GM18907 (cell line): ENCODE data around the gene POLL.

Experiments used
- ATAC-seq: cut with Tn5 transposase; IDR thresholded peaks from one replicate; pipeline ENCODE4 v1.9.1; 2021; ENCODE audit warnings: mild to moderate bottlenecking, moderate library complexity; ENCODE audit not compliant: unreplicated experiment

The POLL gene

GRCh38 chr10:101561068-101561915 lies 26.8 kb downstream of the POLL start:
- ATAC-seq = no peak

- no peak for ATAC-seq
Measured at GRCh38 chr10:101560298-101561067, 27.6 kb downstream of the POLL start.

GRCh38 chr10:101559596-101560297 lies 28.3 kb downstream of the POLL start:
- no peak for ATAC-seq

- no peak for ATAC-seq
Measured at GRCh38 chr10:101558671-101559595, 29.1 kb downstream of the POLL start.

GRCh38 chr10:101558204-101558603 lies 29.9 kb downstream of the POLL start:
- ATAC-seq = no peak

GRCh38 chr10:101557541-101557940 lies 30.5 kb downstream of the POLL start:
- ATAC-seq = no peak

- no peak for ATAC-seq
Measured at GRCh38 chr10:101552442-101552841, 35.6 kb downstream of the POLL start.

- ATAC-seq = no peak
Measured at GRCh38 chr10:101550965-101551364, 37.1 kb downstream of the POLL start.

- ATAC-seq = no peak
Measured at GRCh38 chr10:101545898-101546297, 42.2 kb downstream of the POLL start.

GRCh38 chr10:101538446-101538845 lies 49.6 kb downstream of the POLL start:
- ATAC-seq = no peak

GRCh38 chr10:101536800-101537199 lies 51.3 kb downstream of the POLL start:
- ATAC-seq = no peak

GRCh38 chr10:101535949-101536348 lies 52.1 kb downstream of the POLL start:
- ATAC-seq = no peak

GRCh38 chr10:101529725-101530553 lies 58.1 kb downstream of the POLL start:
- ATAC-seq = no peak

- ATAC-seq = no peak
Measured at GRCh38 chr10:101529207-101529606, 58.9 kb downstream of the POLL start.
